Mucosa of descending colon (tissue), 3 donors: Measurements from ENCODE around the gene ATP6V0A4. TPM values are rescaled to one million over a fixed set of nuclear protein-coding genes. Genes with fewer than 3 reads are reported as not detected.

Experiments
- ATAC-seq: fragments of 200-7000 bp; cut with Tn5 transposase; one replicate; pipeline ENCODE4 v1.9.1; 2020; ENCODE audit warnings: mild to moderate bottlenecking, moderate library complexity
- DNase-seq, 3 donors: peaks; one replicate each; pipeline ENCODE4 v3.0.0-alpha.2; 2020
- H3K36me3 ChIP-seq: fragments of 200-600 bp; one replicate; pipeline ENCODE4 v1.8.0; 2021; ENCODE audit warnings: low read depth, mild to moderate bottlenecking
- H3K4me1 ChIP-seq: fragments of 200-600 bp; one replicate; pipeline ENCODE4 v1.8.0; 2021; ENCODE audit warnings: low read depth, mild to moderate bottlenecking
- H3K4me3 ChIP-seq: fragments of 200-600 bp; one replicate; pipeline ENCODE4 v1.8.0; 2021; ENCODE audit warnings: mild to moderate bottlenecking
- H3K9me3 ChIP-seq: fragments of 200-600 bp; one replicate; pipeline ENCODE4 v1.8.0; 2021; ENCODE audit warnings: mild to moderate bottlenecking
- CTCF ChIP-seq: fragments of 200-600 bp; IDR thresholded peaks from one replicate; pipeline ENCODE4 v1.8.0; 2022; ENCODE audit warnings: antibody characterized with exemption, mild to moderate bottlenecking
- intact Hi-C, 2 donors: fragments of 100-400 bp; cut with DNase I in 1 of 2; cut with micrococcal nuclease in 1 of 2; formaldehyde crosslinking; loops; one replicate each; pipeline versions ENCODE4 v1.11.0 to v1.11.1; 2022; cut with DNase I, micrococcal nuclease
- total RNA-seq, 3 donors: library from RNA; stranded (reverse); fragmentation: NEBNext Ultra II Directional in 2 of 3; extraction: Animal tissue kit (Norgen Biotek cat#: 25700) in 2 of 3; gene quantifications; one replicate each; pipeline versions ENCODE4 v1.2.1 to v1.2.4, GENCODE V29; 2021 to 2023
- donor health status: DM: no; HTN: no; CAD: no; lungs with moderate emphysema.
- donor health status: DM: no; HTN: no; CAD: no.
- donor health status: DM: no; HTN: yes; CAD: no.

Gene ATP6V0A4
- total RNA-seq, 3 donors from 2014 or later: not detected

DNA sequence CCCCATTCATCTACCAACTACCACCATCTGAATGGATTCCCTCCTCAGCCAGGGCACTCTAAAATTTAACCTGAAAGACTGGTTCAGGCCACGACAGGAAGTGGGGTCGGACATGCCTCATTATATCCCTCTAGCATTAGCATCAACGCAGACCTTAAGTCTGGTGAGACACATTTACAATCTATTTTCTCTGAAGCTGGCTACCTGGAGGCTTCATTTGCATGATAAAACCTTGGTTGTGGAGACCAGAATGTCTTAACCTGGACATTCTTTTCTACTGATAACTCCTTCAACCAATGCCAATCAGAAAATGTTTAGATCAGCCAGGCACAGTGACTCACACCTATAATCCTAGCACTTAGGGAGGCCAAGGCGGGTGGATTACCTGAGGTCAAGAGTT lies 139.1 kb downstream of the ATP6V0A4 start:
- DNase-seq (no peak), ATAC-seq (no peak)
- H3K4me3 ChIP-seq: no peak overlapping the region
- peaks cover 10% of the 10 kb centered on the region for H3K9me3 ChIP-seq
- TF ChIP-seq CTCF: no peak
- no peaks in the 10 kb centered on the region for H3K36me3 ChIP-seq
- H3K4me1 ChIP-seq: no peaks in the 10 kb centered on the region
- intact Hi-C loops: no loop called here

DNA sequence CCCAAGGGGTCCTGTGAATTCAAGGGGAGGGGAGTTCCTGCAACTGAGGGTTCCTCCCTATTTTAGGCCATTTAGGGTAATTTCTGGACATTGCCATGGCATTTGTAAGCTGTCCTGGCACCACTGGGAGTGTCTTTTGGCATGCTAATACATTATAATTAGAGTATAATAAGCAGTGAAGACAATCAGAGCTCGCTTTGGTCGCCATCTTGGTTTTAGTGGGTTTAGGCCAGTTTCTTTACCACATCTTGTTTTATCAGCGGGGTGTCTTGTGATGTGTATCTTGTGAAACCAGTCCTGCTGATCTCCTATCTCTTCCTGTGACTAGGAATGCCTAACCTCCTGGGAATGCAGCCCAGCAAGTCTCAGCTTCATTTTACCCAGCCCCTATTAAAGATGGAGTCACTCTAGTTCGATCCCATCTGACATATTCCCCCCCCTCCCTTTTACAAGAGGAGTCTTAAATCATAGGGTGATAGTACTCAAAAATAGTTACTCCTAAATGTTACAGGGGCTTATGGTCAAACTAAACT lies 140.1 kb downstream of the ATP6V0A4 start:
- ATAC-seq (no peak), DNase-seq (no peak)
- peaks cover 11% of the 10 kb centered on the region for H3K9me3 ChIP-seq
- intact Hi-C loops: no loop called here
- H3K4me3 ChIP-seq: no peak overlapping the region
- no peak for TF ChIP-seq CTCF
- no peaks in the 10 kb centered on the region for H3K4me1 ChIP-seq
- H3K36me3 ChIP-seq: no peaks in the 10 kb centered on the region

GRCh38 chr7:138656952-138657351 lies 141.0 kb downstream of the ATP6V0A4 start:
- Histone ChIP-seq H3K36me3 (no peaks in the 10 kb centered on the region), H3K9me3 (peaks cover 11% of the 10 kb centered on the region), H3K4me3 (no peak overlapping the region), H3K4me1 (no peaks in the 10 kb centered on the region)
- DNase-seq (no peak), ATAC-seq (no peak)
- intact Hi-C loops: no loop called here
- no peak for TF ChIP-seq CTCF

Other genes with a start within 250 kb of the ATP6V0A4 start
- gene SVOPL, start 96.8 kb downstream of the ATP6V0A4 start, total RNA-seq: 1 to 10 TPM; 1.8 to 3.1 (median 2.9) TPM
- not detected for gene TMEM213, start 202 bp downstream of the ATP6V0A4 start, total RNA-seq
- 1 to 10 TPM; 2.0 to 4.2 (median 2.1) TPM for gene KIAA1549, start 183.2 kb upstream of the ATP6V0A4 start, total RNA-seq
- 1 to 10 TPM; 6.0 to 9.1 (median 6.5) TPM for gene ZC3HAV1L, start 237.8 kb upstream of the ATP6V0A4 start, total RNA-seq